ENCODE results near the gene SNX20.

DNA sequence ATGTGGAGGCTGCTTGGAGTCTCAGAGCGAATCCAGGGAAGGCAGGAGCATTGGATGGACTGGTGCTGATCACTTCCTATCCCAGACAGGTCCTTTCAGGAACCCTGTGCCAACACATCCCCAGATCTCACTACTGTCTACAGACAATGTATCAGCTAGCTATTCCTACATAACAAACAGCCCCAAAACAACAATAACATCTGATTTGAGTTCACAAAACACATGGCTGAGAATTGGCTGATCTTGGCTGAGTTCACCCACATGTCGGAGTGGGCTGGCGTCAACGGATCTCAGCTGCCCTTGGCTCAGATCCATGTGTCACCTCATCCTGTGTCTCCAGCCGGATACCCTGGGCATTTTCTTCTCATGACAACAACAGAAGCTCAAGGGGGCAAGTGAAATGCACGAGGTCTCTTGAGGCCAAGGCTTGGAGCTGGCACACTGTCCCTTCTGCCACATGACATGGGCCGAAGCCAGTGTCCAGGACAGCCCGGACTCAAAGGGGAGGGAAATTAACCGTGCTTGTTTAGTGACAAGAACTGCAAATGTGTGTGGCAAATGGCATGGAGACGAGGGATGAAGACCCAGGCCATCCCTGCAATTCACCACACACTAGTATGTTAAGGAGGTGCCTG is 18.7 kb downstream of the SNX20 start:
- no peak for TF ChIP-seq POLR2A (IDR thresholded peaks at IDR 0.05)
- no peak for TF ChIP-seq CTCF (IDR thresholded peaks at IDR 0.05)

Measured in prostate gland (tissue), 2 donors.